ENCODE measurements around the gene THEM4.
"Not testable (repeated sequence)": the region's sequence is repeated elsewhere in the genome, so short reads cannot be mapped to it uniquely, and the experiment has no call there.

THEM4 gene

DNA sequence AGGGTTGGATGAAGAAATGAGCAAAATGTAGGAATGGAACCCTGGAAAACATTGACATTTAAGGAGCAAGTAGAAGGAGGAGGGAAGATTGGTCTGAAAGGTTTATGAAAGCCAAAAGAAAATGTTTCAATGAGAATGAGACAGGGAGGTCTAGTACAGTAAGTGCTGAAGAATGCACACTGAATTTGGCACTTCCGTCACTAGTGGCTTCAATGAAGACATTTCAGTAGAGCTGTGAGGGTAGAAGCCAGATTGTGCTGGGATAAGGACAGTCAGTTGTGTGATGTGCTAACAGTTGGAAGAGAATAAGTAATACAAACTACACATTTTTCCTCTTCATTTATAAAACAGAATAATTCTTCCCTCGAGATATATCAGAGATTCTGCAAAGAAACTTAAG lies 17.1 kb downstream of the THEM4 start:
- DNase-seq (ENCODE audit: low read depth), result no peak

- no peak for DNase-seq (ENCODE audit: low read depth)
Observed at GRCh38 chr1:151891512-151891911, 17.8 kb downstream of the THEM4 start.

DNA sequence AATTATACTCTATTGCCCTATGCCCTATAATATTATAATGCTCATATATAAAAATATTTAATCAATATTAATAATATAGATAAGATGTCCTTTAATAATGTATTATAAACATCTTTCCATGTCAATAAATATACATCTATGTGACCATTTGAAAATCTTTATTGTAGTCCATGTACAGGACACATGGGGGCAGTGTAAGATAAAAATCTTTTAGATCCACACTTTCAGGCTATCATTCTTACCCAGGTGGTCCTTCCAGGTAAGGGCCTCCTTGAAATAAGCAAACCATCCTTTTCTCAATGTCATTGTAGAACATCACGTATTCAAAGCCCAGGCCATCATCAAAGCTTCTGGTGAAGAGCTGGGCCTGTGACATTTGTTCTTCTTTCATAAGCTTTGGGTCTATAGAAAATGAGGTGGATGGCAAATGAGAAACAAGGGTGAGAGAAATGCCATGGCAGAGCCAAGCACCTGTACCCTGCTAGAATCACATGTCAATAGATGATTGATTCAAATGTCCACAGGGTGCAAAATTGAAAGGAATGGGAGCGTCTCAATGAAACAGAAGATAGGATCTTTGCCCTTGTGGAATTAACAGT lies 20.2 kb downstream of the THEM4 start:
- DNase-seq (ENCODE audit: low read depth), result no peak

DNA sequence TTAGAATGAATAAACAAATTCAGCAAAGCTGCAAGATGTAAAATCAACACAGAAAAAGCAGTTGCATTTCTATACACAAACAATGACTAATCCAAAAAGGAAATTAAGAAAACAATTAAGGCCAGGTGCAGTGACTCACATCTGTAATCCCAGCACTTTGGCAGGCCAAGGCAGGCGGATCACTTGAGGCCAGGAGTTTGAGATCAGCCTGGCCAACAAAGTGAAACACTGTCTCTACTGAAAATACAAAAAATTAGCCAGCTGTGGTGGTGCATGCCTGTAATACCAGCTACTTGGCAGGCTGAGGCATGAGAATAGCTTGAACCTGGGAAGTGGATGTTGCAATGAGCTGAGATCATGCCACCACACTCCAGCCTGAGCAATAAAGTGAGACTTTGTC lies 22.3 kb downstream of the THEM4 start:
- no peak for DNase-seq (ENCODE audit: low read depth)

DNA sequence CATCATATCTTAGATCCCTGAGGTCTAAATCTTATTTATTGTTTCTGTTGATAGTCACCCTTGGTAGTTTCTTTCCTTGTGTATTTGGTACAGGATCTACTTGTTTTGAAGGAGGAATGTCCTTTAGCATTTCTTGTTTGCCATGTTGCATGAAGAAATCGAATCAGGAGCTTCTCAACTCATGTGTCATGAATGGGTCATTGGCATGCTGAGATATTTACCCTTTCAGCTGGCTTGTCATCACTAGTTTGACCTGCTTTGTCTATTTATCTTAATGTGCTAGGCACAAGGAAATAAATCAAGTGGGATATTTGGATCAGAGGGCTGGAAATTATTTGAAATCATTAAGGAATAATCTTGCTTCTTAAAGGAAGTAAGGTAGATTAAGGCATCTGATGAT lies 23.8 kb downstream of the THEM4 start:
- no peak for DNase-seq (ENCODE audit: low read depth)

DNA sequence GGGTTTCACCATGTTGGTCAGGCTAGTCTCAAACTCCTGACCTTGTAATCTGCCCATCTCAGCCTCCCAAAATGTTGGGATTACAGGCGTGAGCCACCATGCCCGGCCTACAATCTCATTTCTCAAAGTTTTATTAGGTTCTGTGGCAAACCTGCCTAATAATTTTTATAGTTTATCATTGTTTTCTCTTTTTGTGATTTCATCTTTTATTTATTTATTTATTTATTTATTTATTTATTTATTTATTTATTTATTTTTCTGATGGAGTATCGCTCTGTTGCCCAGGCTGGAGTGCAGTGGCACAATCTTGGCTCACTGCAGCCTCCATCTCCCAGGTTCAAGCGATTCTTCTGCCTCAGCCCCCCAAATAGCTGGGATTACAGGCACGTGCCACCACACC lies 24.4 kb downstream of the THEM4 start:
- not testable (repeated sequence) for DNase-seq (ENCODE audit: low read depth)

DNA sequence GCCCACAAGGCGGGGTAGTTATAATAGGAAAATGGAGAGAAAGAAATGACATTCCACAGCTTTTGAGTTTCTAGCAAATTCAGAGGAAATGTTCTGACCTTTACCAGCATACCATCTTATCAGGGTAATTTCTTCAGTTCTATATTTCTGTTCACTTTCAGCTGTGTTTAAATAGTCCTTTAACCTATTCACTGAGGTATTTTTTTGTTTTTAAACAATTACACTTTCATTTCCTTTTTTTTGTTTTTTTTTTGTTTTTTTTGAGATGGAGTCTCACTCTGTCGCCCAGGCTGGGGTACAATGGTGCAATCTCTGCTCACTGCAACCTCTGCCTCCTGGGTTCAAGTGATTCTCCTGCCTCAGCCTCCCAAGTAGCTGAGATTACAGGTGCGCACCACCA lies 24.9 kb downstream of the THEM4 start:
- not testable (repeated sequence) for DNase-seq (ENCODE audit: low read depth)

DNA sequence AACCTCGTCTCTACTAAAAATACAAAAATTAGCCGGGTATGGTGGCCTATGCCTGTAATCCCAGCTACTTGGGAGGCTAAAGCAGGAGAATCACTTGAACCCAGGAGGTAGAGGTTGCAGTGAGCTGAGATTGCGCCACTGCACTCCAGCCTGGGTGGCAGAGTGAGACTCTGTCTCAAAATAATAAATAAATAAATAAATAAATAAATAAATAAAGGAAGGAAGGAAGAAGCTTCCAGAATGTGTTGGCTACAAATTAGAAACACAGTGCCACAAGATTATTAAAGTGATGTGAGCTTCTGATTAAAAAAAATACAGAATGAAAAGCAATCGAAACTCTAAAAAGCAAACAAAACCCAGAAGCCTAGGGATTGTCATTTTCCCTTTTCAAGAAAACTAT lies 25.4 kb downstream of the THEM4 start:
- DNase-seq (ENCODE audit: low read depth), result not testable (repeated sequence)

DNA sequence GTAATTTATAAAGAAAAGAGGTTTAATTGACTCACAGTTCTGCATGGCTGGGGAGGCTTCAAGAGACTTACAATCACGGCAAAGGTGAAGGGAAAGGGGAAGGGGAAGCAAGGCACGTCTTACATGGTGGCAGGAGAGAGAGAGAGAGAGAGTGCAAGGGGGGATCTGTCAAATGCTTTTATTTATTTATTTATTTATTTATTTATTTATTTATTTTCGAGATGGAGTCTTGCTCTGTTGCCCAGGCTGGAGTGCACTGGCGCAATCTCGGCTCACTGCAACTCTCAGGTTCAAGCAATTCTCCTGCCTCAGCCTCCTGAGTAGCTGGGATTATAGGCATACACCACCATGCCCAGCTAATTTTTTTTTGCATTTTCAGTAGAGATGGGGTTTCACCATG lies 26.4 kb downstream of the THEM4 start:
- DNase-seq (ENCODE audit: low read depth), result not testable (repeated sequence)

DNA sequence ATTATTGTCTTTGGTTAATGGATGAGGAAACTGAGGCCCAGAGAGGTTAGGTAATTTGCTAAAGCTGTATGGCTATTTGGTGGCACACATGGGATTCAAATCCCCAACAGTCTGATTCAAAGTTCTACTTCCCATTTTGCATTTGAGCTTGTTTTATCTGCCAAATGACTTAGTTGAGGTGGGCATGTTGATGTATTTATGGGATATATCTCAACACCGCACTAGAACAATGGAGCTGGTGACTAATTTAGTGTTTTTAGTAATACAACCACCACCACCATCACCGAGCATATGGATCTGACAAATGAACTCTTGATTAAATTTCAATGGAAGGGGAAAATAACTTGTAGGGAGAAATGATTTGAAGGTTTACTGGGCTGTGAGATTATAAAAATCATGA lies 26.8 kb downstream of the THEM4 start:
- DNase-seq (ENCODE audit: low read depth), result no peak

DNA sequence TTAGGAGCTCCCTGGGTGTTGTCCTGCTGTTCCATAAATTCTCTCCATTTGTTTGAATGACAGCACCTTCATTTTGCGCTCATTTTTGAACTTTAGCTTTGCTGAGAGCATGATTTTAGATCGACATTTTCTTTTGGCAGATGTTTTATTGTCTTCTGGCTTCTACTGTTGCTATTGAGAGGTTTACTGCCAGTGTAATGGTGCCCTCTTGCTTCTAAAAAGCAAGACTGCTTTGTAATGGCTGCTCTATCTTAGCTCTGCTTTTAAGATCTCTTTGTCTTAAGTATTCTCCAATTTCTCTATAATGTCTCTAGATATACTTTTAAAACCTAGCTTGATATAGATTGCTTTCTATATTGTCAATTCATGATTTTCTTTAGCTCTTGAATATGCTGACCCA lies 27.8 kb downstream of the THEM4 start:
- no peak for DNase-seq (ENCODE audit: low read depth)

- DNase-seq (ENCODE audit: low read depth), result no peak
Observed at GRCh38 chr1:151875419-151876097, 33.8 kb downstream of the THEM4 start.

GRCh38 chr1:151872776-151873175 lies 36.5 kb downstream of the THEM4 start:
- DNase-seq (ENCODE audit: low read depth), result not testable (repeated sequence)

DNA sequence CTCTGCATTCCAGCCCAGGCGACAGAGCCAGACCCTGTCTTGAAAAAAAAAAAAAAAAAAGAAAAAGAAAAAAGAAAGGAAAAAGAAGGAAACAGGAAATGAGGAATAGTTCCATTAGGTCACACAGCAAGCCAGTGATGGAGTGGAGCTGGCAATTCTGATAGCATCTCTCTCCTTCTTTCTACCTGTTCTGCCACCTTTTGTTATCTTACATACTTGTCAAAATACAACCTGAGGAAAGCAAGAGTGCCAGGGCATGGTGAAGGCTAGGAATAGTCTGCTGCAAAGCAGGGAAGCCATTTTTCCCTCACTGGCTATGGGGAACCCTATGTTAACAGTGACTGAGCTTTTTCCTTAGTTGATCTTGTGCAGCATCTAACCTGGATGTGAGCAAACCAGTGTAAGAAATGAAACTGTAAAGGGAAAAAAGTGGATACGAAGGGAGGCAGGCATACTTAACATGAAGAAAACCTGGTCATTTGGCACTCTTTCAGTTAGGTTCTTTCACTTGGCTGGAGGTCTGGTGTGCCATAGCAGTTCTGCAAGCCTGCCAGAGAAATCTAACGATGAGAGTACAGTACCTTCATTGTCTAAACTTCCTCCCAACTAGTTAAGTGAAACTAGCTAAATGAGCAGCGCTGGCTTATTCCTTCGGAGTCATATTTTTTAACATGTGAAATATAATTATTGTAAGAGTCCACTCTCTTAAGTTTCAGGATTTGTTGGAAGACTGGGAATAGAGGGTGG lies 37.9 kb downstream of the THEM4 start:
- DNase-seq (ENCODE audit: low read depth), result no peak

- DNase-seq (ENCODE audit: low read depth), result no peak
Observed at GRCh38 chr1:151868486-151868885, 40.8 kb downstream of the THEM4 start.

GRCh38 chr1:151867765-151868411 lies 41.4 kb downstream of the THEM4 start:
- DNase-seq (ENCODE audit: low read depth), result peak; percentile 77

DNA sequence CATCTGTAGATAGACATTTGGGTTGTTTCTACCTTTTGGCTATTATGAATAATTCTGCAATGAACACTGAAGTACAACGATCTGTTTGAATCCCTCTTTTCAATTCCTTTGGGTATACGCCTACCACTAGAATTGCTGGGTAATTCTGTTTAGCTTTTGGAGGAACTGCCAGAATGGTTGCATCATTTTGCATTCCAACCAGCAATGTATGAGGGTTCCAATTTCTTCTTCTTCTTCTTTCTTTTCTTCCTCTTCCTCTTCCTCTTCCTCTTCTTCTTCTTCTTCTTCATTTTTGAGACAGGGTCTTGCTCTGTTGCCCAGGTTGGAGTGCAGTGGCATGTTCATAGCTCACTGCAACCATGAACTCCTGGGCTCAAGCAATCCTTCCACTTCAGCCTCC lies 42.0 kb downstream of the THEM4 start:
- DNase-seq (ENCODE audit: low read depth), result no peak

DNA sequence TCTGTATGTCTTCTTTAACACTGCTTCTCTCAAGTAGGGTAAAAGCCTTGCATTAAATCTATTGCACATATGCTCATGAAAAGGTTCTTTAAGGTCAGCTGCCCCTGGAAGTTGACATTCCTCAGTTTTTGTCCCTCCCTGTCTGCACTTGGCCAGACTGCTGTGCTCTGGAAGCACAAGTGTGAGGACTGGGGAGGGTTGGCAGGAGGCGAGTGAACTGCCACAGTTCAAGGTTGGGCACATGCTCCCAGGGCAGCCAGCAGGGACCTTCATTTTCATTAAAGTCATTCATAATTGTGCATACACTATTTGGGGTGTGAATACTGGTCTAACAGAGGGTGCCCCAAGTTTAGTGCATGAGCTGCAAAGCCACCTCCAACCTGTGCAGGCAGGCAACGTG lies 44.9 kb downstream of the THEM4 start:
- DNase-seq (ENCODE audit: low read depth), result no peak

- DNase-seq (ENCODE audit: low read depth), result no peak
Observed at GRCh38 chr1:151862604-151863003, 46.7 kb downstream of the THEM4 start.

- DNase-seq (ENCODE audit: low read depth), result no peak
Observed at GRCh38 chr1:151860504-151861187, 48.7 kb downstream of the THEM4 start.

- no peak for DNase-seq (ENCODE audit: low read depth)
Observed at GRCh38 chr1:151859891-151860293, 49.4 kb downstream of the THEM4 start.
